CD4-positive, alpha-beta T cell treated with Interleukin-21 for 1 hour (primary cell): ENCODE measurements around the gene MSL2.
"Not testable (repeated sequence)": the region's sequence is repeated elsewhere in the genome, so short reads cannot be mapped to it uniquely, and the experiment has no call there.

ENCODE experiments used
- DNase-seq: peaks from one replicate; pipeline ENCODE4 v3.0.0-alpha.2; 2020

Gene MSL2, protein sequence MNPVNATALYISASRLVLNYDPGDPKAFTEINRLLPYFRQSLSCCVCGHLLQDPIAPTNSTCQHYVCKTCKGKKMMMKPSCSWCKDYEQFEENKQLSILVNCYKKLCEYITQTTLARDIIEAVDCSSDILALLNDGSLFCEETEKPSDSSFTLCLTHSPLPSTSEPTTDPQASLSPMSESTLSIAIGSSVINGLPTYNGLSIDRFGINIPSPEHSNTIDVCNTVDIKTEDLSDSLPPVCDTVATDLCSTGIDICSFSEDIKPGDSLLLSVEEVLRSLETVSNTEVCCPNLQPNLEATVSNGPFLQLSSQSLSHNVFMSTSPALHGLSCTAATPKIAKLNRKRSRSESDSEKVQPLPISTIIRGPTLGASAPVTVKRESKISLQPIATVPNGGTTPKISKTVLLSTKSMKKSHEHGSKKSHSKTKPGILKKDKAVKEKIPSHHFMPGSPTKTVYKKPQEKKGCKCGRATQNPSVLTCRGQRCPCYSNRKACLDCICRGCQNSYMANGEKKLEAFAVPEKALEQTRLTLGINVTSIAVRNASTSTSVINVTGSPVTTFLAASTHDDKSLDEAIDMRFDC

DNA sequence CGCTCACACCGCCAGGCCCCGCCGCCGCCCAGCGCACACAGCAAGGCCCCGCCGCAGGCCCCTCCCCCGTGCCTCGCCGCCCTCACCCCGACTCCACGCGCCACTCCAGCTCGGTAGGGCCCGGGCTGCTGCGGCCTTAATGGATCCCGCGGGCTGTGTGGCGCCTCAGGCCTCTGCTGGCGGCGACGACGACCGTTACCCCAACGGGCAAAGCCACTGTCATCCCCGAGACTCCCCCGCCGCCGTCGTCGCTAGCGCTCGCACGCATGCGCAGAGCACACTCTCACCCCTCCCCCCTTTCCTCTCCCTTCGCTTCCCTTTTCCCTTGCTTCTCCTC, at the start of gene MSL2:
MSL2 (minus strand) TSS at position 272 of the 337 bp plus-strand sequence. CDS start 1,222 bp downstream, outside the sequence.
- DNase-seq = no peak

DNA sequence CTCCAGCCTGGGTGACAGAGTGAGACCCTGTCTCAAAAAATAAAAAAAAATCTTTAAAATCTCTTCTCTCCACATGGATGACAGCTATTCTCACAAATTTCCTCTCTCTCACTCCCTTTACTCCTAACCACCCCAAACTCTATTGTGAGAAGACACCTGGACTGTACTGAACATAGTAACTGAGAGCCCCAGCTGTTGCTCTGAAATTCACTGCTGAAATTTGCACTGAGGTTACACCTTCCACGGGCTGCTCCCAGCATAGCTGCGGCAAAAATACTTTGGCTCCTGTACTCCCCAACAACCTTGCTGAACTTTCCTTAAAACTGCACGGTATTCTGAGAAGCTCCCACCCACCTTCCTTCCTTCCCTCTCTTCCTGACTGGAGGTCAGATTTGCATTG, 49.6 kb upstream of the MSL2 start:
- no peak for DNase-seq

DNA sequence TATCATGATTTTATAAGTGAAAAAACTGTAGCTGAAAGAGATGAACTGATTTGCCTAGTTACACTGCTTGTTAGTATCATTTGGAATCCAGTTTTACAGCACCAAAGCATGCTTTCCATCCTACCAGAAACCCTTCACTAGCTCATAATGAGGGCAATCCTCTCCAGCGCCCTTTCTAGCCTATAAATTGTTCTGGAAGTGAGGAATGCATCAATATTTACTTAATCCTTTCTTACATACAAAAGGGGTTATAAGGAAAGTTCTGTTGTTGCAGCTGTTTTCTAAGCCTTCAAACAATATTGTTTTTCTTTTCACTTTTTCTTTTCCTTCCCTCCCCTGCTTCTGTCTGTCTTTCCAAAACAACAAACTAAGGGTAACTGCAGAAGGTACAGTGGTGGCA, 43.0 kb upstream of the MSL2 start:
- no peak for DNase-seq

DNA sequence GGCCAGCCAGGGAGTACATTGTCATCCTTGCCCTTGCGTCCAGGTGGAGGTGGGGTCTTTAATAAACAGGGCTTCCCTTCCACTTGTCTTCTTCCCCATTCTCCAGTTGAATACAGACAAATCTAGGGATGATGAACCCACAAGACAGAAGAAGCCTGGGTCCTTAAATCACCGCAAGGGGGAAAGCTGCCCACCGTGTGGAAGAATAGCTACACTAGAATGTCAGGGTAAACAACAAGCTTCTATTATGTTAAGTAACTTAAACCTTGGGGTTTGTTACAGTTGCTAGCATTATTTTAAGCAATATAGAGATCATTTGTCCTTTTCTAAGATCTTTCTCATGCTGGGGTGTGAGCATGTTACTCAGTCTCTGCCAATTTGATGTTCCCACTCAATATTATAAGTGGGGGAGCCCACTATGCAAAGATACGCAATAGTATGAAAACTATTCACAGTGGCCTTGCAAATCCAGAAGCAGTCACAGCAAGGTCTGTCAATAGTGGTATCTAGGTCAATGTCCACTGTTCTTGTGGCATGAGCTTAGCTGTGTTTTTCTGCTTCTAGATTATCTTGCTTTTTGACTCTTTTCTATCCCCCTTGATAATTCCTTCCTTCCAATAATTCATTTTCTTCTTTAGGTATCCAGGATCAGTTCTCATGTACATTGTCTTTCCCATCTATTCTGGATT, 42.0 kb upstream of the MSL2 start:
- no peak for DNase-seq

DNA sequence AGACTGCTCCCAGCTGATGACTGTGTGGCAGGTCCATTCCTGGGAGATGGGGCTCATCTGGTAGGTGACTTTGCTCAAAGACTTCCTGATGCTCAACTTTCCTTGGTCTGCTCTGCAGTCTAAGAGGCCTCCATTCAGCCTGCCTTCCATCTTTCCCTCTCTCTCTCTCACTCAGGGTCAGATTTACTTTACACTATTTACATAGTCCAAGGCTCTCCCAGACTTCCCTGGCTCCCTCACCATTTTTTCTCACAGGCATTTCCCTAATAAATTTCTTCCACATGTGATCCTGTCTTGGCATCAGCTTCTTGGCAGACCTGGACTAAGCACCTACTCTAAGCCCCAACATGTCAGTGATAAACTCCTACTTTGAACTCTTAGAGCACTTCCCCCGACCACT, 41.0 kb upstream of the MSL2 start:
- no peak for DNase-seq

DNA sequence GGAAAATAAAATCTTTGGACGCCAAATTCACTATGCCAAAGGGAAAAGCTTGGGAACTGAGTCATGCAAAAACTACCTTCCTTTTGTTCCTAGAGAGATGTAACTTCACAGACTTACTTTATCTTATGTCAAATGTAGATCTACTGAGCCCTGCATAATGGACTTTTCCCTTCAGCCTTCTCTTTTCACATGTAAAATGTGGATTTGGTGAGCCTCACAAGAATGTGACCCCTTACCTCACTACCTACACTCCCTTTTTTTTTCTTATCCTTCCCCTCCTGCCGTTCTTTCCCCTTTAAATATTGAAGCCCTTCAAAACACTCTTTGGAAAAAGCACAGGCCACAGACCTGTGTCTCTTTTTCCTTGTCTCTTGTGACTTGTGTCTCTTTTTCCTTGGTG, 40.0 kb upstream of the MSL2 start:
- no peak for DNase-seq

DNA sequence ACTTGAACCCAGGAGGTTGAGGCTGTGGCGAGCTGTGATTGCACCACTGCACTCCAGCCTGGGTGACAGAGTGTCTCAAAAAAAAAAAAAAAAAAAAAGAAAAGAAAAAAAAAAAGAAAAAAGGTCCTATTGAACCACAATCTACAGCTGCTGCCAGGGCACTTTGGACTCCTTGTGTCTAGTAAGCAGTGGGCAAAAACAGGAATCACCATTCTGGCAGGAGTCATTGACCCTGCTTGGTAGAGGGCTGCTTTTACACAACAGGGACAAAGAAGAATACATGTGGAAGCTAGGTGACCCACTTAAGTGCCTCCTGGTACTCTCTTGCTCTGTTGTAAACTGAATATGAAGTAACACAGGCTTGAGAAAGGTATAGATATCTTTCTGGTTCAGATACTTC, 39.4 kb upstream of the MSL2 start:
- no peak for DNase-seq

DNA sequence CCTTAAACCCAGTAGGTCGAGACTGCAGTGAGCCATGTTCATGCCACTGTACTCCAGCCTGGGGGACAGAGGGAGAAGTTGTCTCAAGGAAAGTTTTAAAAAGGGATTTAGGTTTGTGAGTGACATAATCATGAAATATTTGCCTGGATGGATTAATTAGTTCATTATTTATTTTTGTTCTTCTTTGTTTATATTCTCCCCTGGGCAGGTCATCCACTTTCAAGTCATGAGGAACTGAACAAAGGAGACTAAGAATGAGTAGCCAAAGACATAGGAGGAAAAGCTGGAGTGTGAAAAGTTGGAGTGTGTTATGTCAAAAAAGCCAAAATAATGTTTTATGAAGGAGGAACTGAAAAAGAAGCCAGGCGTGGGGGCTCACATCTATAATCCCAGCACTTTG, 36.3 kb upstream of the MSL2 start:
- DNase-seq = no peak

DNA sequence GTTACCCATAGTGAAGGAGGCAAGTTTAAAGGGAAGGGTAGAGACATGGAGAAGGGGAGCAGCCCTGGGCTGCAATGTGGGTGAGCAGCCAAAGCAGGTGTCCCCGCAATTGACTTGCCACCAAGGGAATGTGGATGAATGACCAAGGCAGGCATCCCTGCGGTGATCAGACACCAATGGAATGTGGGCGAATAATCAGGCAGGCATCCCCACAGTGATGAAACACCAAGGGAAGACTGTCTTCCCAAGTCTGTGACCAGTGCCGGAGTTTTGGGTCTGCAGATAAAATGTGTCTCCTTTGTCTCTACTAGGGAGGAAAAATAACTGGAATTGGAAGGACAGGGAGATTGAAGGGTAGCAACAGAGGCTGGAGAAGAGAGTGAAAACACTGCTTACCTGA, 26.6 kb upstream of the MSL2 start:
- not testable (repeated sequence) for DNase-seq

DNA sequence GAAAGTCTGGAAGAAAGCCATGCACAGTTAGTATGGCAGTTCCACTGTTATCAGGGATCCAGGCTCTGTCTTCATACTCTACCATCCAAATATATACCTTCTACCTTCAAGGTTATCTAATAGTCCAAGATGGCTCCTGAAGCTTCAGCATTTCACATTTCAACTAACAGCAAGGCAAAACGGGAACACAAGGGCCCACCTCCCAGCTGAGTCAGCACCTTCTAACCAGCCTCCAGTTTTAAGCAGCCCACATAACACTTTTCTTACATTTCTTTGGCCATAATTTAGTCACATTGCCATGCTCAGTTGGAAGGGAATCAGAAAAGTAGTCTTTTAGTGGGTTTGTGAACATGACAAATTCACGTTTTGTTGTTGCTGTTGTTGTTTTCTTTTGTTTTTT, 15.4 kb upstream of the MSL2 start:
- no peak for DNase-seq

DNA sequence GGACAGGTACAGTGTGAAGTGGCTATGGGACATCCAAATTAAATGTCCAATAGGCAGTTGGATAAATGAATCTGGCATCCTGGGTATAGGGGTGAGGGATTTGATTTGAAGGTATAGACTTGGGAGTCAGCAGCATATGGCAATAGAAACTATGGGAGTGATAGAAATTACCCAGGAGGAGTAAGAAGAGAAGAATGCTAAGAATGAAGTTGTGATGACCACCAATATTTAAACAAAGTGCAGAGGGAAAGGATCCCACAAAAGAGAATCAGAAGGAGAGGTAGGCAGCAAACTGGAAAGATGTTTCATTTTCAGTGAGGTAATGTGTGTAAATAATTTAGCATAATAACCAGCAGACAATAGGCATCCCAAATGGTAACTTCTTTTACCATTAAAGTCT, 13.8 kb upstream of the MSL2 start:
- no peak for DNase-seq

DNA sequence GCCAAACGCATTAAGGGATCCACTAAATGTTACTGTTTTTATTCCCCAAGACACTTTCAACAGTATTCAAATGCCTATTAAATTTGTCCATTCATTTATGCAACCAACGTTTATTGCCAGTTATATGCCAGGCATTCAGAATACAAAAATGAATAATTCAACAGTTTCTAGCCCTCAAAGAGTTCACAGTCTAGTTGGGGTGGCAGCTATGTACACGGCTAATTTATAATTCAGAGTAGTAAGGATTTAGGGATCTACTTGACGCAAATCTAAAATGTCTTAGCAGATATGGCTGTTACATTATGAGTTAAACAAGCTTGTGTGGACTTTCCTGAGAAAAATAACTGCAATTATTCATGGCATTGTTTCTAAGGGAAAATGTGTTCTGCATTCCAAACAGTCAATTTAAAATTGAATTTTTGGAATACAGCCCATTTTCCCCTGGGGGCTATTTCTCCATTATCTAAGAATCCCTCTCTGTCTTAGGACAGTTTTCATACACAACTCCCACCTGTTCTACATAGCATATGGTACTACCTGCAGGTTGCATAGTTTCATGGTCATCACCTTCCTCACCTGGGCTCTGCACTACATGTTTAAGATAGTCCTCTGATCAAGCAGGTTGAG, 11.5 kb upstream of the MSL2 start:
- no peak for DNase-seq

DNA sequence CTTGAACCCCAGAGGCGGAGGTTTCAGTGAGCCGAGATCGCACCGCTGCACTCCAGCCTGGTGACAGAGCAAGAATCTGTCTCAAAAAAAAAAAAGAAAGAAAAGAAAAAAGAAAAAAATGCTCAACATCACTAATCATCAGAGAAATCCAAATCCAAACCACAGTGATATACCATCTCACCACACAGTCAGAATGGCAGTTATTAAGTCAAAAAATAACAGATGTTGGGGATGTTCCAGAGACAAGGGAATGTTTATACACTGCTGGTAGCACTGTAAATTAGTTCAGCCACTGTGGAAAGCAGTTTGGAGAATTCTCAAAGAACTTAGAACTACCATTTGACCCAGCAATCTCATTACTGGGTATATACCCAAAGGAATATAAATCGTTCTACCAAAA, 3.1 kb upstream of the MSL2 start:
- not testable (repeated sequence) for DNase-seq

DNA sequence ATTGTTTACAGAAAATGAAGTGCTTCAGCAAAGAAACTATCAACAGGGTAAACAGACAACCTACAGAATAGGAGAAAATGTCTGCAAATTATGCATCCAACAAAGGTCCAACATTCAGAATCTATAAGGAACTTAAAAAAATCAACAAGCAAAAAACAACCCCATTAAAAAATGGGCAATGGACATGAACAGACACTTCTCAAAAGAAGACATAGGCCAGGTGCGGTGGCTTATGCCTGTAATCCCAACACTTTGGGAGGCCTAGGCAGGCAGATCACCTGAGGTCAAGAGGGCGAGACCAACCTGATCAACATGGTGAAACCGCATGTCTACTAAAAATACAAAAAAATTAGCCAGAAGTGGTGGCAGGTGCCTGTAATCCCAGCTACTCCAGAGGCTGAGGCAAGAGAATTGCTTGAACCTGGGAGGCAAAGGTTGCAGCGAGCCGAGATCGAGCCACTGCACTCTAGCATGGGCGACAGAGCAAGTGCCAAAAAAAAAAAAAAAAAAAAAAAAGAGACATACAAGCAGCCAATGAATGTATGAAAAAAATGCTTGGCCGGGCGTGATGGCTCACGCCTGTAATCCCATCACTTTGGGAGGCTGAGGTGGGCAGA, 2.4 kb upstream of the MSL2 start:
- DNase-seq = not testable (repeated sequence)

DNA sequence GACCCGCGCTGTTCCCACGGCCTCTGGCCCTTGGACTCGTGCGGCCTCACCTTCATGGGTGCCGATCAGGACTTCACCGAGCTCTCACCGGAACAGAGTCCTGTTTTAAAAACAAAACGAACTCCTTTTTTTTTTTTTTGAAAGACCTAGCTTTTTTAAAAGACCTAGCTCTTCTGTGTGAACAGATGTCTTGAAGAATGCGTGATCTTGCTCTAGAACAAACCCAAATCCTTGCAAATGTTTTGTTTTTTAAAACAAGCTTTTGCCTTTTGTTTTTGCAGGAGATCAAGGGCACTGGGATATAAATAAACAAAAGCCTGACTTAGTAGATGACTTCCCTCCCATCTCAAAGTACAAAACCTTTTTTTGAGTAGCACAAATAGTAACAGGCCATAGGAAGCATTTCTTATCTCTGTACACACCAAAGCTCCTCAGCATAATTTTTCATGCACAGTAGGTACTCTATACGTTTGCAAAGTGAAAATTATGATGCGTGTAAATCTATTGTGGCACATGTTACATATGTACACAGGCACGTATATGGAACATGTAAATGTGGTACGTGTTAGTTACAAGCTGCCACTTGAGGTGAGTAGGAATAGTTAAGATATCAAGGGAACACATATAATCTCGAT, 1.1 kb upstream of the MSL2 start:
- DNase-seq = no peak

DNA sequence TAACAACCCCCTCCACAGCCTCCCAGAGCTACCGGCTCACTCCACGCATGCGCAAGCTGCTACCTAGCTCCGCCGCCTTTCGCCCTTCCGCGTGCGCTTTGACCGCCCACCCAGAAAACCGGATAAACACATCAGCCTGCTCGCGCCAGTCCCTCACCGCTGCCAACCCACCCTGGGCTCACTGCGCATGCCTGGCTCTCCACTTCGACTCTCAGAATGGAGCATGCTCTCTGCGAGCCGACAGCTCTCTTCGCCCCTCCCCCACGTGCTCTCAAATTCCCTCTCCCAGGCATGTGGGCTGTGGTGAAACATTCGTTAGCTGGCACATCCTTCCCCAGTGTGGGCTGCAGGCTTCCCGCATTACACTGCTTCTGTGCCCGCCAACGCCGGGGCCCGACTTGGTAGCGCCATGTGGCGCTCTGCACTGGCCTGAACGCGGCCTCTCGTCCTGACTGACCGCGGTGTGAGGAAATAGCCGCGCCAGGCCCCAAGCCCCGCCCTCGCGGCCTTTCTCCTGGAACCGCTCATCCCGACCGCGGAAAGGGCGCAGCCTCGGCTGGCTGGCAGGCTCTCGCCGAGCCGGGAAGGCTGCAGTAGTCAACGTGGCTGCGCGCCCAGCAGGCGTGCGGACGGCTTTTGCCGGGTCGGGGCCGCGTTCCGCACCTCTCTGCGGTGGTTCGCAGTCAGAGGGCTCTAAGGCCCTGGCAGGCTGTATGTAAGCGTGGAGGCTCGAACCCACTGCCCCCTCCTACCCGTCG, 445 bp upstream of the MSL2 start:
- DNase-seq = peak; percentile 98

DNA sequence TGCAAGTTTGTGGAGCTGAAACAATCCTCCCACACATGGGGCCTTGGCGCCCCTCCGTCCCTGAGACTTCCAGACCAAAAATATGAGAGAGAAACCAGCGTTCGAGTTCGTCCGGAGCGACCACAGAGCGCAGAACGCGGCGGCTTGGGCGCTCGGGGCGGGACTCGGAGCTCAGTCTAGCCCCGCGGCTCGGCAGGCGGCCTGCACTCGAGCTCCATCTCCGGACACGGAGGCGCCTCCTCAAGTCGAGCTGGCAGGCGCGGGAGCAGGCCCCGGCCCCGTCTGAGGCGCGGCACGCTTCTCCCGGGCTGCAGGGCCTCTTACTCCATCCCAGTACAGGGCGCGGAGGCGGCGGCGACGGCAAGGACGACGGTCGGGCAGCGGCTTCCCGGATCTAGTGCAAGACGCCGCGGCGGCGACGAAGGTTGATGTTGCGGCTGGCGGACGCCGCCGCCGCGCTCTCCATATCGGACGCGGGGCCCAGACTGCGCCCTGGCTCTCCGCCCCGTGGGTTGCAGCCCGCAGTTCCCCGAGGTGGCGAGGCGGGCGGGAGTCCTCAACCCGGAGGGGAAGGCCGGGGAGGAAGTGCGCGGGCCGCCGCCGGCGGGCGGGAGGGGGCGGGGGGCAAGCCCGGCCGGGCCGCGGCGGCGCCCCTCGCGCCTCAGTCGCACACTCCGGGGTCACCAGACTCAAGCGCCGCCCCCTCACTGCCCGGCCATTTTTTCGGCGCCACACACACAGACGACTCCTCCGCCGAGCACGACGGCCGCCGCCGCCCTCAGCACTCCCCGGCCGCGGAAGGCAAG, 674 bp downstream of the MSL2 start:
- peak; percentile 88 for DNase-seq

DNA sequence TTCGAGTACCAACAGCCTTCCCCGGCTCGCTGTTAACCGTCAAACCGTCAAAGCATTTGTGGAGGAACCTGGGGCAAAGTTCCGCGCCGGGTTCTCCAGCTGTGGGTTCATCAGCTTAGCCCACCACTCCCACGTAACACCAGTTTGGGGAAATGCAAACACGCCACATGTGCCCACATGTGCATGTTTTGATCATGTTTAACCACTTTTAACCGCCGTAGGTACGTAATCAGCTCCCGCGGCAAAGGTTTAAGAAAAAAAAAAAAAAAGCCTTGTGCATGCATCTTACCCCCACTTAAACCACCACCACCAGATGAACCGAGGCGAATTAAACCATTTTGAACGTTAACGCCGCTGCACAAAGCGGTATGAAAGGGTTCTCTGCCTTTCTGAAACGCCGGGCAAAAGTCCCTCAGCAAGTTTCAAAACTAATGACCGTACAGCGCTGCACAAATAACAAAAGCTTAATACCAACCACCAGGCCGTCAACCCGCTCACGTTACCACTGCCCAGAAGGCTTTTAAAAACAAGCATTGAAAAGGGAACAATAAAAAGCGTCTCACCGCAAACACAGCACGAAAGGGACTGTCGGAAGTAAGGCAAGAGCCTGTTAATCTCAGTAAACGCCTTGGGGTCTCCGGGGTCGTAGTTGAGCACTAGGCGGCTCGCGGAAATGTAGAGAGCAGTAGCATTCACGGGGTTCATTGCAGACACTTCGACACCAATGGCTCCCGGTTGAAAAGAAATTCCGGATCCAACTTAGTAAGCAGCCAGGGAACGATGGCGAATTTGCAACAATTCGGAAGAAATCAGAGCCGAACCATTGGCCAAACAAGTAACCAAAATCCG, 1.5 kb downstream of the MSL2 start:
- peak; percentile 76 for DNase-seq

DNA sequence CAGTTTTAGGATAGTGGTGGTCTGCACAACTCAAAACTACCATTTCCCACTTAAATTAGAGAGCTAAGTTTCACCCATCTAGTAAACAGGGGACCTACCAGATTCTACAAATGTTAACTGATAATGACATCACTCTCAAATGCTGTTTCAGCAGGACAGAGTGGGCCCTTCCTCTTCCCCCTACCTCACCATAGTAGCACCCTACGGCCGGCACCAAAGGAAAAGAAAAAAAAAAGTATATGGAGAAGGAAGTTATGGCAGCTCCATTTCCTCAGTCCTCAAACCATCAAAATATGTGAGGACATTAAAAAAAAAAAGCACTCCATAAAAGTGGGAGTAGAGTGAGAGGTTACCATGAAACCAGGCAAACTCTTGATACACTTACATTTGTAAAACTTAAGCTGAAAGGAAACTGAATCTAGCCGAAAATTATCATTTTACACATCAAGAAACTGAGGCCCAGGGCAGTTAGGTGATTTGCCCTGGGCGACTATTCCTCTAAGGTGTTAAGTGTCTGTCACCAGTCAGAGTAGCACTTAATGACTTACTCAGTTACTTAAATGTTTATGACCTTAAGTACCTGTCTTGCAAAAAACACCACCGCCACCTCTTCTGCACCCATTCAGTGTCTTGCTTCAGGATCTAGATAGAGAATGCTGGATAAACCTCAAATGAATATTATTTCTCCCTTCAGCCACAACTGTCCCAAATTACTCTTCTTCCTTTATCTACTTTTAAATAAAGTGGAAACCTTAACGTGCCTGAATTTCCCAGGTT, 2.7 kb downstream of the MSL2 start:
- peak; percentile 21 for DNase-seq
